ENCODE measurements around the gene TSPAN14.
"Not testable (repeated sequence)": the region's sequence is repeated elsewhere in the genome, so short reads cannot be mapped to it uniquely, and the experiment has no call there.

Gene TSPAN14

GRCh38 chr10:80524190-80524909 is 70.2 kb downstream of the TSPAN14 start:
- DNase-seq (ENCODE audit: low read depth), result no peak

- DNase-seq (ENCODE audit: low read depth), result no peak
These were observed 72.1 kb downstream of the TSPAN14 start for GRCh38 chr10:80526218-80526617.

GRCh38 chr10:80526742-80527141 is 72.6 kb downstream of the TSPAN14 start:
- DNase-seq (ENCODE audit: low read depth), result no peak

GRCh38 chr10:80528185-80528700 is 74.1 kb downstream of the TSPAN14 start:
- DNase-seq (ENCODE audit: low read depth), result no peak

- no peak for DNase-seq (ENCODE audit: low read depth)
These were observed 74.8 kb downstream of the TSPAN14 start for GRCh38 chr10:80528901-80529300.

GRCh38 chr10:80529604-80530003 is 75.5 kb downstream of the TSPAN14 start:
- DNase-seq (ENCODE audit: low read depth), result no peak

DNA sequence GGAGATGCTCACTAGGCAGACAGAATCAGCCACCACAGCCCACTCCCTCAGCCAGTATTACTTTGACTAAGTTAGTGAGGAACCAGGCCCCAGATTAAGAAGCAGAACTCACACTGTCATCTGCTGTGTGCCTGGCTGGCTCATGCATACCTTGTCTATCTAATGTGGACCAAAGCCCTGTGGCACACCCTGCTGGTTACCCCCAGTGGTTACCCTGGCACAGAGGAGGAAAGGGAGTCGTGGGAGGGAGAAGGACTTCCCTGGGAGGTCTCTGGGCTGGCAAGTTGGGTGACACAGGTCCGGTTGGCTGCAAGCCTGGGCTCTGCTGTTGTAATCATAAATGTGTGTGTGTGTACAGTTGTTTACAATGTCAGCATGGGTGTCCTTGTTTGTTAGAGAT is 76.1 kb downstream of the TSPAN14 start:
- DNase-seq (ENCODE audit: low read depth), result peak; percentile 22

DNA sequence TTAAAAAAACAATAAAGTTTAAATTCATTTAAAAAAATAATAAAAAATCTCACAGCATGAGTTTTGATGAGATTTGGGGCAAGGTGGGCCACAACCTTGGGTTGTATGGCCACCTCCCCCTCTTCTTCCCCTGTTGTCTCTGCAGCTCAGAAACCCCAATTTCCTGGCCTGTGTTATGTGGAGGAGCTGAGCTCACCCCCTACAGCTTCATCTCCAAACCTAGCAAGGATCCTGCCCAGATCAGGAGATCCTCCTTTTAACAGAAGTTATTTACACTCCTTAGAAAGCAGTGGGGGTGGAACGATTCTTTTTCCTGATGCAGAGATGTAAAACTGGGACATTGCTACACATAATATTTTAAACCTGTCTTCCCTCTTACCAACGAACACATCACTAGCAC is 76.7 kb downstream of the TSPAN14 start:
- no peak for DNase-seq (ENCODE audit: low read depth)

DNA sequence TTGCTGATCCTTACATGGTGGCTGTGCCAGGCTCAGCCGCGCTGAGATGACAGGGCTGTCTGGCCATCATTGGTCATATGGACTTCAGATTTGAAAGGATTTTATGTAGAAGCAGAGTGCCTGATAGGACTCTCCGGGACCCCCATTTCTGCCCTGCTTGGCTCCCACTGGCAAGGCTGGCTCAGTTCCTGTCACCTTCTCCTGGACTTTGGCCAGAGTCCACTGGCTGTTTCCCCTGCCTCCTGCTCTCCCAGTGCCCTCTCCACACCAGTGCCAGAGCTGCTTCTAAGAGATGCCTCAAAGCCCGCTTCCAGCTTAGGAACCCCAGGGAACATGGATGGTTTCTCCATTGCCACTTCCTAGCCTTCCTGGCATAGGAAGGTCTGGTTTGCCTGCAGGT is 78.5 kb downstream of the TSPAN14 start:
- no peak for DNase-seq (ENCODE audit: low read depth)

- not testable (repeated sequence) for DNase-seq (ENCODE audit: low read depth)
These were observed 79.9 kb downstream of the TSPAN14 start for GRCh38 chr10:80534059-80534458.

GRCh38 chr10:80534646-80535045 is 80.5 kb downstream of the TSPAN14 start:
- not testable (repeated sequence) for DNase-seq (ENCODE audit: low read depth)

DNA sequence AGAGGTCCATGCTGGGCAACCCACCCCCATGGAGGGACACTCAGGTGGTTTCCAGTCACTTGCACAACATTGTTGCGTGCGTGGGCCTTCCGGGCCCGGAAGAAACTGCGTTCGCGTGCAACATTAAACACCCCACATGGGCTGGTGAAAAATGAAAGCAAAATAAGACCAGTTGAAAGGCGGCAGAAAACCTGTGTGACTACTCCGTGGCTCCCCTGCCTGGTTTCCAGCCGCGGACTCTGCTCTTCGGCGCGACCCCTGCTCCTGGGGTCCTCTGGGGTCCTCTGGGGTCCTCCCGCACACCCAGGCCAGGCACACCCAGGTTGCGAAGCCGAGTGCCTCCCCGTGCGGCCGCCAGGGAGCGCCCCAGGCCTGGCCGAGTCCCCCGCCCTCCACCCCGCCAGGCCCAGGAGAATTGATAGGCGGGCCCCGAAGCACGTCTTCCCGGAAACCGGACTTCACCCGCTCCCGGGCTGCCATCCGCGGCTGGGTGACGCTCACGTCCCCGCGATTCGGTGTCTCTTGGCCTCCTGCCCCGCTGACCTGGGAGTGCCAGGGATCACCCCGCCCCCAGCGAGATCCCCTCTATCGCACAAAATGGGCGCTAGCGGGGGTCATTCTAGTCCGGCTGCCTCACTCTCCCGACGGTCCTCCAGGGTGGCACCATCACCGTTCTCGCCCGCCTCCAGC is 81.7 kb downstream of the TSPAN14 start:
- no peak for DNase-seq (ENCODE audit: low read depth)

DNA sequence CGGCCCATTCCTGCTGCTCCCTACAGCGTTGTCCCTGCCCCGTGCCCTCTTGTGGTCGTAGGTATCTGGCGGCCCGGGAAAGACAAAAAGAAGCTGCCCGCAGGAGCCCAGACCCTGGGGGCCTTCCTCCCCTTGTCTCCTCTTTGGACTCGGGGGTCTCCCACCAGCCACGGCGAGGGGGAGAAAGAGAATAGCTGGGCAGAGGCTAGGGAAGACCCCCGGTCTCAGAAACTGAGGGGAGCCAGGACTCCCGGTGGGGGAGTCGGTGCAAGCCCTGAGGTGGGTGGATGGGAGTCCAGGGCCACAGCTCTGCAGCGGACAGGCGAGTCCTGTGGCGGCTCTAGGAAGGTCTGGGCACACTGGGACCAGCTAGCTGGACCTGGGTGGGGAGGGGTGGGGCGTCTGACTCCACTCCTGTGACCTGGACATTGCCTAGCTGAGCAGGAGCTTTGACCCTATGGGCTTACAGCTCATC is 82.3 kb downstream of the TSPAN14 start:
- no peak for DNase-seq (ENCODE audit: low read depth)

GRCh38 chr10:80537086-80537735 is 83.1 kb downstream of the TSPAN14 start:
- no peak for DNase-seq (ENCODE audit: low read depth)

GRCh38 chr10:80537736-80538480 is 83.8 kb downstream of the TSPAN14 start, which contains the start of gene SH2D4B:
SH2D4B (plus strand) TSS chr10:80537902; CDS start chr10:80538332, 430 bp downstream.
- no peak for DNase-seq (ENCODE audit: low read depth)

DNA sequence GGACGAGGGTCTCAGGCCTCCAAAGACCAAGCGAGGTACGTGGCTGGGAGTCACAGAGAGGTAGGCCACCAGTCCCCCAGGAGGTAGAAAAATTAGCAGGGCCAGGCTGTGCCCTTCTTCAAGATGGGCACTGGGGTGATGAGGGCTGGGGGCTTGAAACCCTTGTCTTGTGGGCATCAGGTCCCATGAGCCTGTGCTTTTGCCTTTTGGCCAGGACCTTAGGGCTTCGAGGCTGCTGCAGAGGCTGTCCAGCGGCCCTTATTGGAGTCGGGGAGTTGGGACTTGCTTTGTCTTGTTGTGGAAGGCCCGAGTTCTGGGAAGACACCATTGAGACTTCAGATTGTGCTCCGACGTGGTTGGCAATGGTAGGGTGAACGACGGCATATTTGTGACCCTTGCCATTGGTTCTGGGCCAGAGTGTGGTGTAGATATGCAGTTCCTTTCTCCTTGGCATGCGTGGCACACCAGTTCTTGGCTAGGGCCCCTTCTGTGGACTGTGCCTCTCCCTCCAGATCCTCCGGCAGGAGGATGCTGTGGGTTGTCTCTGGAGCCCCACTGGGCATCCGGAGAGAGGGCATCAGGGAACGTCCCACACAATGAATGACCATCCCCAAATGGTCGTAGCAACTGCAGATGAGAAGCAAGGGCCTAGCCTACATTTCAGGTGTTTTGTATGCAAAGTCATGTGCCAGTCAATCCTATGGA is 84.5 kb downstream of the TSPAN14 start:
- no peak for DNase-seq (ENCODE audit: low read depth)

DNA sequence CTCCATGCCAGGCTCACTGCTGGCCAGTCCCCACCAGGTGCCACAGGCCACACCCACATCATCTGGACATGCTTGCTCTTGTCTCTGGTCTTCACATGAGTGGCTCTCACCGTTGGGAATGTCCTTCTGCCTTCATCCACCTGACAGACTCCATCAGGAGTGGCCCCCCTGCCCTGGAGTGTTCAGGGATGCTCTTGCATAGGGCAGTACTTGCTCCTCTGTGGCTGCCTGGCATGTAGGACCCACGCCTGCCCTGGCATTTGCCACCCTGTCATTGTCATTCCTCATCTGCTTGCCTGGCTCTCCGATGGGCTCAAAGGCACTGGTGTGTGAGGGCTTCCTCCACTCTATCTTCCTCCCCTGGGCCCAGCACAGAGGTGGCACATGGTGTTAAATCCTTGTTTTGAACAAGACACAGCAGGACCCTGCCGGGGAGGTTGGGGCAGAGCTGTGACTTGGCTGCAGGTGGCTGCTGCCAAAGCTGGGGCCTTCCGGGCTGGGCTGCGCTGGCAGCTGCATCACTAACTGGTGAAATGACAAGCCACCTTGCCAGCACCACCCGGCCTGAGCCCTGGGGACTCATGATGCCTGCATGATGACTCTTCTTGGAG is 85.4 kb downstream of the TSPAN14 start:
- no peak for DNase-seq (ENCODE audit: low read depth)

- DNase-seq (ENCODE audit: low read depth), result no peak
These were observed 86.0 kb downstream of the TSPAN14 start for GRCh38 chr10:80540136-80540535.

DNA sequence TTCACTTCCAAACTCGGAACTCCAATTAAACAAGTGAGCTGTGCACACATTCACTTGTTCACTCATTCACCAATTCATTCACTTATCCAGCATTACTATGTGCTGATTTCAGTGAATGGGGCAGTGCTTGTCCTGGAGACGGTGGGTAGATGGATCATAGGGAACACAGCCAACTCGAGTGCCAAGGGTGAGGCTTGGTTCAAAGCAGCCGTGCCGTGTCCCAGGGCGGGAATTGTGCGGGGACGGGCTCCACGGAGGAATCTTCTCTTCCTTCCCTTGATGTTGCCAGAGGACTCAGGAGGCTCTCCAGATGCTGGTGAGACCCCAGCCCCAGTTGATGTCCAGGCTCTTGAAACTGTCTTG is 86.5 kb downstream of the TSPAN14 start:
- DNase-seq (ENCODE audit: low read depth), result no peak

- no peak for DNase-seq (ENCODE audit: low read depth)
These were observed 87.1 kb downstream of the TSPAN14 start for GRCh38 chr10:80540981-80541750.

Data from fibroblast of gingiva (primary cell).